A673 (cell line): ENCODE results near the gene NKIRAS2. TPM values are rescaled to one million over a fixed set of nuclear protein-coding genes. Genes with fewer than 3 reads are reported as not detected.

ENCODE experiments used
- BruUV-seq: library from RNA; stranded (reverse); fragments of 400-500 nt; replicated peaks from 2 replicates; lab custom pipeline; 2021; lab: Mats Ljungman, UMichigan
- CTCF ChIA-PET: fragments of 300-600 bp; sonication (Branson Sonifier 250); formaldehyde crosslinking; loops from one replicate; lab custom pipeline; 2022; ENCODE audit warnings: antibody characterized with exemption; lab: Charles Lee
- POLR2A ChIA-PET: fragments of 300-600 bp; sonication (Branson Sonifier 250); formaldehyde crosslinking; loops from one replicate; lab custom pipeline; 2022; ENCODE audit warnings: antibody characterized with exemption; ENCODE audit not compliant: low non-redundant PET; lab: Charles Lee
- DNase-seq: peaks from one replicate; pipeline ENCODE4 v3.0.0-alpha.2; 2015; ENCODE audit warnings: low spot score
- H3K27ac ChIP-seq: fragments of 200-600 bp; sonication (generic); 2 replicates; pipeline ENCODE4 v1.5.1; 2016; ENCODE audit warnings: mixed run types, low read depth, mild to moderate bottlenecking, mixed read lengths, antibody characterized with exemption, low read length; ENCODE audit not compliant: poor library complexity, severe bottlenecking
- H3K27me3 ChIP-seq: fragments of 200-600 bp; sonication (generic); replicated peaks from 2 replicates; pipeline ENCODE4 v1.6.1; 2017; ENCODE audit warnings: mixed run types, low read depth, mild to moderate bottlenecking, mixed read lengths, antibody characterized with exemption, low read length; ENCODE audit not compliant: insufficient read depth, poor library complexity
- H3K36me3 ChIP-seq: fragments of 200-600 bp; sonication (generic); 2 replicates; pipeline ENCODE4 v1.6.1; 2016; ENCODE audit warnings: mixed run types, mild to moderate bottlenecking, mixed read lengths, antibody characterized with exemption, low read length; ENCODE audit not compliant: insufficient read depth, poor library complexity, severe bottlenecking
- H3K4me1 ChIP-seq: fragments of 200-600 bp; sonication (generic); 2 replicates; pipeline ENCODE4 v1.6.1; 2017; ENCODE audit warnings: mixed run types, mild to moderate bottlenecking, mixed read lengths, antibody characterized with exemption, low read length; ENCODE audit not compliant: insufficient read depth, poor library complexity, severe bottlenecking
- H3K4me3 ChIP-seq: fragments of 200-600 bp; sonication (generic); 2 replicates; pipeline ENCODE4 v1.5.1; 2016; ENCODE audit warnings: low read depth, mixed run types, mild to moderate bottlenecking, mixed read lengths, low read length; ENCODE audit not compliant: poor library complexity, severe bottlenecking
- H3K9me3 ChIP-seq: fragments of 200-600 bp; sonication (generic); 2 replicates; pipeline ENCODE4 v1.6.1; 2016; ENCODE audit warnings: mixed run types, low read depth, mild to moderate bottlenecking, mixed read lengths, antibody characterized with exemption, low read length; ENCODE audit not compliant: poor library complexity, severe bottlenecking
- EZH2 ChIP-seq: fragments of 200-600 bp; sonication (generic); IDR thresholded peaks from 2 replicates; pipeline ENCODE4 v1.6.1; 2017; ENCODE audit warnings: borderline replicate concordance, low read depth, mild to moderate bottlenecking, mixed read lengths, antibody characterized with exemption, low read length; ENCODE audit not compliant: poor library complexity, severe bottlenecking
- intact Hi-C: fragments of 100-400 bp; cut with micrococcal nuclease; formaldehyde crosslinking; loops from one replicate; pipeline ENCODE4 v1.10.0; 2022; ENCODE audit not compliant: unreplicated experiment
- total RNA-seq: library from RNA; stranded (reverse); gene quantifications from 2 replicates; pipeline ENCODE4 v1.2.3, GENCODE V29; 2021
- TF ChIP-seq, protein P1 (sequence below): fragments of 300-800, 200-600 bp; sonication (generic); conservative IDR thresholded peaks from 2 replicates; pipeline ENCODE4 v1.5.1; 2017; ENCODE audit warnings: low read depth, mild to moderate bottlenecking, antibody characterized with exemption, low read length, moderate library complexity, mixed read lengths

Gene NKIRAS2
- total RNA-seq, 1 experiment from 2014 or later = 28.7 TPM

GRCh38 chr17:42001729-42002128, 18.2 kb upstream of the NKIRAS2 start:
- Histone ChIP-seq H3K27ac (no peak overlapping the region), H3K4me3 (no peak overlapping the region), H3K27me3 (no peaks in the 10 kb centered on the region), H3K36me3 (peaks cover 12% of the 10 kb centered on the region), H3K4me1 (no peaks in the 10 kb centered on the region), H3K9me3 (no peaks in the 10 kb centered on the region)
- TF ChIP-seq EZH2 = no peak
- TF ChIP-seq, protein P1, sequence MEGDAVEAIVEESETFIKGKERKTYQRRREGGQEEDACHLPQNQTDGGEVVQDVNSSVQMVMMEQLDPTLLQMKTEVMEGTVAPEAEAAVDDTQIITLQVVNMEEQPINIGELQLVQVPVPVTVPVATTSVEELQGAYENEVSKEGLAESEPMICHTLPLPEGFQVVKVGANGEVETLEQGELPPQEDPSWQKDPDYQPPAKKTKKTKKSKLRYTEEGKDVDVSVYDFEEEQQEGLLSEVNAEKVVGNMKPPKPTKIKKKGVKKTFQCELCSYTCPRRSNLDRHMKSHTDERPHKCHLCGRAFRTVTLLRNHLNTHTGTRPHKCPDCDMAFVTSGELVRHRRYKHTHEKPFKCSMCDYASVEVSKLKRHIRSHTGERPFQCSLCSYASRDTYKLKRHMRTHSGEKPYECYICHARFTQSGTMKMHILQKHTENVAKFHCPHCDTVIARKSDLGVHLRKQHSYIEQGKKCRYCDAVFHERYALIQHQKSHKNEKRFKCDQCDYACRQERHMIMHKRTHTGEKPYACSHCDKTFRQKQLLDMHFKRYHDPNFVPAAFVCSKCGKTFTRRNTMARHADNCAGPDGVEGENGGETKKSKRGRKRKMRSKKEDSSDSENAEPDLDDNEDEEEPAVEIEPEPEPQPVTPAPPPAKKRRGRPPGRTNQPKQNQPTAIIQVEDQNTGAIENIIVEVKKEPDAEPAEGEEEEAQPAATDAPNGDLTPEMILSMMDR = no peak
- no peak for DNase-seq
- intact Hi-C loops = no loop called here
- ChIA-PET CTCF (no interaction called here), POLR2A (no interaction called here)
- no TSS peak for BruUV-seq

- DNase-seq = no peak
- TF ChIP-seq EZH2 = no peak
- TF ChIP-seq, protein P1 = no peak
- Histone ChIP-seq H3K9me3 (no peaks in the 10 kb centered on the region), H3K27me3 (no peaks in the 10 kb centered on the region), H3K36me3 (peaks cover 8% of the 10 kb centered on the region), H3K27ac (no peak overlapping the region), H3K4me3 (no peak overlapping the region), H3K4me1 (no peaks in the 10 kb centered on the region)
- BruUV-seq = no TSS peak
- ChIA-PET POLR2A (no interaction called here), CTCF (interaction anchor here (0.5 kb wide), 1 partner anchor 38 kb away, joined by 3 read pairs; no protein-coding TSS in a partner anchor)
- intact Hi-C loops = no loop called here
These were observed 17.6 kb upstream of the NKIRAS2 start for GRCh38 chr17:42002175-42002791.

DNA sequence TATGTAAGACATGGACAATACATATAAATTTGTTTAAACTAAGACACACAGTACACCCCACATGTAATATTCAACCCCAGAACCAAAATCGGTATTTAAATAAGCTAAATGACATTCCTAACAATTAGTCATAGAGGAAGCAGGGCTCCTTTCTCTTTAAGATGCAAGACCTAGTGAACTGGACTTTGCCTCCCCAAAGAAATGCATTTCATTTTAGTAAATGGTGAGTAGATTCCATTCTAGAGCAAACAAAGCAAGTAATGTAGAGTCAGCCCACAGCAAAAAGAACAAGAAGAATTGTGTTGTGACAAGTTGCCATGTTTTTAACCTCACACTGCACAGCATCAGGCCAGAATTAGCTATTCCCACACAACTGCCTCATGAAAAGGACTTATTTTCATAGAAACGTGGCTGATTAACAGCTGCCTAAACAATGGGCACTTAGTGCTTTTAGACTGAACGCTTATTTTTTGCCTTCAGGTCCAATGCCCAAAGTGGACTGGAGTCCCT, 17.0 kb upstream of the NKIRAS2 start:
- H3K36me3 ChIP-seq = peaks cover 8% of the 10 kb centered on the region
- H3K4me3 ChIP-seq = no peak overlapping the region
- no peaks in the 10 kb centered on the region for H3K9me3 ChIP-seq
- TF ChIP-seq EZH2 = no peak
- TF ChIP-seq, protein P1 = no peak
- CTCF ChIA-PET = interaction anchor here (0.5 kb wide), 1 partner anchor 39 kb away, joined by 3 read pairs; no protein-coding TSS in a partner anchor
- BruUV-seq = no TSS peak
- no peak for DNase-seq
- no peaks in the 10 kb centered on the region for H3K27me3 ChIP-seq
- POLR2A ChIA-PET = no interaction called here
- H3K4me1 ChIP-seq = no peaks in the 10 kb centered on the region
- intact Hi-C loops = no loop called here
- no peak overlapping the region for H3K27ac ChIP-seq
